Retinal pigment epithelial cell (primary cell): ENCODE results near the gene CRACR2B.
A peak's percentile ranks its signal among the peaks of the same experiment; 100 is the strongest.

ENCODE experiments used
- DNase-seq: peaks from one replicate; pipeline ENCODE4 v3.0.0-alpha.2; 2010; ENCODE audit warnings: low read depth
- H3K4me3 ChIP-seq: 2 replicates; pipeline ENCODE4 v1.5.1; 2011; ENCODE audit warnings: mild to moderate bottlenecking, low read length, control low read depth, moderate library complexity
- CTCF ChIP-seq: conservative IDR thresholded peaks from 2 replicates; pipeline ENCODE4 v1.5.1; 2011; ENCODE audit warnings: low read depth, low read length, control low read depth, inconsistent platforms

CRACR2B gene

GRCh38 chr11:836274-836673 lies 8.6 kb downstream of the CRACR2B start:
- TF ChIP-seq CTCF: no peak
- no peak for DNase-seq
- no peak overlapping the region for H3K4me3 ChIP-seq

DNA sequence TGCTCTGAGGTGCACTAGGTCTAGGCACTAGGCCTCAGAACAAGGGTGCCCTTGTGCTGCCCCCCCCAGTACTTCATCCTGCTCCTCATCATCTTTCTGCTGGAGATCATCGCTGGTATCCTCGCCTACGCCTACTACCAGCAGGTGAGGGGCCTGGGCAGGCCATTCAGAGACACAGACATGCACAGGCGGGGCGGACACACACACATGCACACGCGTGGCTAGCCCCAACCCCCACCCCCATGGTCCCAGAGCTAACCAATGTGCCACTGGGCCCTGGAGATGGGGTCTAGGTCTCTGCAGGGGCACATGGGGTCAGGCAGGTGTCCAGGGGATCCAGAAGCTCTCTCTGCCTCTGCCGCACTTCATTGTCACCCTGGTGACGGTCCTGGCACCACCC lies 9.0 kb downstream of the CRACR2B start:
- no peak for DNase-seq
- TF ChIP-seq CTCF: no peak
- H3K4me3 ChIP-seq: no peak overlapping the region

DNA sequence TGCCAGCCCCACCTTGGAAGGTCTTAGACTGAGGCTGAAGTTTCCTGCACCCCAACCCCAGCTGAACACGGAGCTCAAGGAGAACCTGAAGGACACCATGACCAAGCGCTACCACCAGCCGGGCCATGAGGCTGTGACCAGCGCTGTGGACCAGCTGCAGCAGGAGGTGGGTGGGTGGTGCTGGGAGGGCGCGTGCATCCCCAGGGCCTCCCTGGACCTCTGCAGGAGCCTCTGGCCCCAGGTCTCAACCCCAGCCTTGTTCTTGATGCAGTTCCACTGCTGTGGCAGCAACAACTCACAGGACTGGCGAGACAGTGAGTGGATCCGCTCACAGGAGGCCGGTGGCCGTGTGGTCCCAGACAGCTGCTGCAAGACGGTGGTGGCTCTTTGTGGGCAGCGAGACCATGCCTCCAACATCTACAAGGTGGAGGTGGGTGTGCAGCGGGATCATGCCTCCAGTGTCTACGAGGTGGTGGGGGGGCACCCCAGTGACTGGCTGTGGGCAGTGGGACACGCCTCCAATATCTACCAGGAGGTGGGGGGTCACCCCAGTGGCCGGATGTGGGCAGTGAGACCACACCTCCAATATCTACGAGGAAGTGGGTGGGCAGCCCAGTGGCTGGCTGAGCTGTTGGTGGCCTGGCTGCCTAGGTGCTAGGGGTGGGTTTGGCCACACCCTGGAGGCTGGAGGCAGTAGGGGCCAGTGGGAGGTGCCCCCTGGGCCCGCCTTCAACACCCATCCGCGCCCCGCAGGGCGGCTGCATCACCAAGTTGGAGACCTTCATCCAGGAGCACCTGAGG lies 9.7 kb downstream of the CRACR2B start:
- DNase-seq: no peak
- no peak for TF ChIP-seq CTCF
- no peak overlapping the region for H3K4me3 ChIP-seq

DNA sequence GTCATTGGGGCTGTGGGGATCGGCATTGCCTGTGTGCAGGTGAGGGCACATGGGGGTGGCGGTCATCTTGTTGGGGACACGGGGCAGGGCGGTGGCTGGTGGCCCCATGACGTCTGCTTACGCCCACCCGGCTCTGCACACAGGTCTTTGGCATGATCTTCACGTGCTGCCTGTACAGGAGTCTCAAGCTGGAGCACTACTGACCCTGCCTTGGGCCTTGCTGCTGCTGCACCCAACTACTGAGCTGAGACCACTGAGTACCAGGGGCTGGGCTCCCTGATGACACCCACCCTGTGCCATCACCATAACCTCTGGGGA lies 10.2 kb downstream of the CRACR2B start:
- no peak for TF ChIP-seq CTCF
- H3K4me3 ChIP-seq: no peak overlapping the region
- DNase-seq: no peak

DNA sequence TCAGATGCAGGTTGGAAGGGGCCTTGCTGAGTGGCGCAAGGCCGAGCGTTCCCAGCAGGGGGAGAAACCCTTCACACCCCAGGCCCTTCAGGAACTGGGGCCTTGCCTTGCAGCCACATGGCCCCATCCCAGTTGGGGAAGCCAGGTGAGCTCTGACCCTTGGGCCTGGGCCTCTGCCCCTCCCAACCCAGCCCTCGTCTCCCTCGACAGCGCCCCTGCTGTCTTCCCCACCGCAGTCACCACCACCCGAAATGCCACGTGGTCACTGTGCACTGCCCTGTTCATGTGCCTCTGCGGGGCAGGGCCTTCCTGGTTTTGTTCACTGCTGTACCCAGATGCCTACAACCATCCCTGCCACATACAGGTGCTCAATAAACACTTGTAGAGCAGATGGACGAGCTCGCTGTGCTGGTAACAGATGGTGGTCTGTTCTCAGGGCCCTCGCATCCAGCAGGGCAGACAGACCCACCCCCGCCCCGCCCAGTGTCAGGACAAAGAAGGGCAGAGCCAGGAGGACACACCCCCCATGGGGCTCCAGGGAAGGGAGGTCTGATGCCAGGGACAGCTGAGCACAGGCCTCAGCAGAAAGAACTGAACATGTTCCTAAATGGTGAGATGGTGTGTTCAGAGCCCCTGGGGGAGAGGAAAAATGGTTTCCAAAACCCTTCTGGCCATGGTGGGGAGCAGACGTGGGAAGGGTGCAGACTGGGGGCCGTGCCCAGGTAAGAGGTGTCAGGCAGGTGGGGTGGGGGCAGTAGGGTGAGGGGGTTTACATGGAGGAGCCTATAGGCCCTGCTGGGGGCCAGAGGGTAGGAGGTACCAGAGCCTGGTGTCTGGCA lies 10.9 kb downstream of the CRACR2B start:
- peak; percentile 31 for TF ChIP-seq CTCF
- no peak for DNase-seq
- no peak overlapping the region for H3K4me3 ChIP-seq

- TF ChIP-seq CTCF: no peak
- no peak for DNase-seq
- no peak overlapping the region for H3K4me3 ChIP-seq
Observed at GRCh38 chr11:839280-839623, 11.5 kb downstream of the CRACR2B start.
